Transverse colon (tissue), 3 donors: ENCODE results near the gene APBA1.

Source experiments
- POLR2A ChIP-seq: fragments of 450-650 bp; IDR thresholded peaks from one replicate; pipeline ENCODE4 v1.6.1; 2016; ENCODE audit warnings: antibody characterized with exemption, mild to moderate bottlenecking, moderate library complexity
- TF ChIP-seq, protein P1 (sequence below), 5 experiments: fragments of 200-600 bp in 3 of 5; fragments of 450-650 bp in 2 of 5; sonication (generic) in 3 of 5; IDR thresholded peaks; 1 replicate in 2 of 5; 2 replicates in 3 of 5; pipeline ENCODE4 v1.5.1; 2016 to 2017; ENCODE audit warnings: antibody characterized with exemption in 5 of 5, inconsistent platforms in 3 of 5, mild to moderate bottlenecking in 2 of 5, moderate library complexity in 1 of 5

- no peak for TF ChIP-seq POLR2A
- TF ChIP-seq, protein P1, sequence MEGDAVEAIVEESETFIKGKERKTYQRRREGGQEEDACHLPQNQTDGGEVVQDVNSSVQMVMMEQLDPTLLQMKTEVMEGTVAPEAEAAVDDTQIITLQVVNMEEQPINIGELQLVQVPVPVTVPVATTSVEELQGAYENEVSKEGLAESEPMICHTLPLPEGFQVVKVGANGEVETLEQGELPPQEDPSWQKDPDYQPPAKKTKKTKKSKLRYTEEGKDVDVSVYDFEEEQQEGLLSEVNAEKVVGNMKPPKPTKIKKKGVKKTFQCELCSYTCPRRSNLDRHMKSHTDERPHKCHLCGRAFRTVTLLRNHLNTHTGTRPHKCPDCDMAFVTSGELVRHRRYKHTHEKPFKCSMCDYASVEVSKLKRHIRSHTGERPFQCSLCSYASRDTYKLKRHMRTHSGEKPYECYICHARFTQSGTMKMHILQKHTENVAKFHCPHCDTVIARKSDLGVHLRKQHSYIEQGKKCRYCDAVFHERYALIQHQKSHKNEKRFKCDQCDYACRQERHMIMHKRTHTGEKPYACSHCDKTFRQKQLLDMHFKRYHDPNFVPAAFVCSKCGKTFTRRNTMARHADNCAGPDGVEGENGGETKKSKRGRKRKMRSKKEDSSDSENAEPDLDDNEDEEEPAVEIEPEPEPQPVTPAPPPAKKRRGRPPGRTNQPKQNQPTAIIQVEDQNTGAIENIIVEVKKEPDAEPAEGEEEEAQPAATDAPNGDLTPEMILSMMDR (IDR thresholded peaks at IDR 0.05) = no peak
Measured at GRCh38 chr9:69504058-69504457, 168.1 kb downstream of the APBA1 start.
